ENCODE measurements around the gene ZBTB1. TPM values are rescaled to one million over a fixed set of nuclear protein-coding genes. Genes with fewer than 3 reads are reported as not detected.
"Not testable (repeated sequence)": the region's sequence is repeated elsewhere in the genome, so short reads cannot be mapped to it uniquely, and the experiment has no call there.

The ZBTB1 gene
- total RNA-seq, 3 donors from 2014 or later (not counting 1 experiment from before 2014, with no cell fraction given) = 146 to 166 (median 151) TPM

GRCh38 chr14:64562436-64562835, 57.9 kb downstream of the ZBTB1 start:
- DNase-seq = no peak
- H3K27me3 Mint-ChIP-seq (ENCODE audit: low read depth in 2 of 2) = peaks cover 0 to 2% of the 10 kb centered on the region in 2 donors
- no peaks in the 10 kb centered on the region for H3K27me3 ChIP-seq (ENCODE audit: control insufficient read depth, insufficient read depth, low read length)
- intact Hi-C loops (cut with micrococcal nuclease) = no loop called here
- TF ChIP-seq CTCF (IDR thresholded peaks at IDR 0.05) = no peak
- no peaks in the 10 kb centered on the region for H3K4me1 ChIP-seq (ENCODE audit: control insufficient read depth, insufficient read depth, low read length)
- H3K9me3 ChIP-seq (ENCODE audit: control insufficient read depth, insufficient read depth, low read length) = no peaks in the 10 kb centered on the region
- no peak overlapping the region for H3K27ac ChIP-seq (ENCODE audit: low read length)
- H3K4me1 Mint-ChIP-seq = peaks cover 0 to 6% of the 10 kb centered on the region in 2 donors
- no peaks in the 10 kb centered on the region for H3K36me3 ChIP-seq (ENCODE audit: control insufficient read depth, insufficient read depth, low read length)
- no peak overlapping the region for H3K27ac Mint-ChIP-seq
- no peak for ATAC-seq
- H3K4me3 ChIP-seq (ENCODE audit: low read length) = no peak overlapping the region
- no peaks in the 10 kb centered on the region for H3K9me3 Mint-ChIP-seq
- H3K4me3 Mint-ChIP-seq = no peak overlapping the region
- no peaks in the 10 kb centered on the region for H3K36me3 Mint-ChIP-seq

GRCh38 chr14:64563696-64564095, 59.1 kb downstream of the ZBTB1 start:
- no peaks in the 10 kb centered on the region for H3K36me3 ChIP-seq (ENCODE audit: control insufficient read depth, insufficient read depth, low read length)
- ATAC-seq (no peak), DNase-seq (no peak)
- no peaks in the 10 kb centered on the region for H3K9me3 ChIP-seq (ENCODE audit: control insufficient read depth, insufficient read depth, low read length)
- H3K27ac ChIP-seq (ENCODE audit: low read length) = no peak overlapping the region
- no peak overlapping the region for H3K4me3 ChIP-seq (ENCODE audit: low read length)
- Mint-ChIP-seq H3K27ac (no peak overlapping the region), H3K27me3 (ENCODE audit: low read depth in 2 of 2) (peaks cover 0 to 2% of the 10 kb centered on the region in 2 donors), H3K4me1 (peaks cover 0 to 6% of the 10 kb centered on the region in 2 donors), H3K36me3 (no peaks in the 10 kb centered on the region), H3K4me3 (no peak overlapping the region), H3K9me3 (no peaks in the 10 kb centered on the region)
- H3K27me3 ChIP-seq (ENCODE audit: control insufficient read depth, insufficient read depth, low read length) = no peaks in the 10 kb centered on the region
- intact Hi-C loops (cut with micrococcal nuclease) = no loop called here
- TF ChIP-seq CTCF (IDR thresholded peaks at IDR 0.05) = no peak
- 80% methylated on average over 6 of the region's 6 CpGs for WGBS (ENCODE audit: insufficient coverage)
- H3K4me1 ChIP-seq (ENCODE audit: control insufficient read depth, insufficient read depth, low read length) = no peaks in the 10 kb centered on the region

DNA sequence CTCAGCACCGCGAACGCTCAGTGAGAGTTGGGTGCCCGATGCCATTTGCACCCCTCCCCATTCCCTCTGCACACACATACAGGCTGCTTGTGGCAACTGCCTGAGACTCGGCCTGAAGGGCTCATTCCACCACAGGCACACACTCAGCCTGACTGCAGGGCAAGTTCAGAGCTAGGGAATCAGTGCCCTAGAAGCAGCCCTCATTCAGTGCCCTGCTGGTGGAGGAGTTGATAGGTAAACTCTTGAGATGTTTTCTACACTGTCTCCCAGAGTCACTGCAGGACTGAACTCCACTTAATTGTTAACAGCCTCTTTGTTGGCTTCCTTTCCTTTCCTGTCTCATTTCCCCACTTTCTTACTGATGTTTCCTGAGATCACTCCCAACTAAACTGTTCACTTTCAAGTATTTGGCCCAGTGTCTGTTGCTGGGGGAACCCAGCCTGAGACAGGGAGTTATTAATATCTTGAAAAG, 62.1 kb downstream of the ZBTB1 start:
- no peak for ATAC-seq
- no peak for TF ChIP-seq CTCF (IDR thresholded peaks at IDR 0.05)
- Histone ChIP-seq H3K36me3 (ENCODE audit: control insufficient read depth, insufficient read depth, low read length) (no peaks in the 10 kb centered on the region), H3K9me3 (ENCODE audit: control insufficient read depth, insufficient read depth, low read length) (no peaks in the 10 kb centered on the region), H3K27me3 (ENCODE audit: control insufficient read depth, insufficient read depth, low read length) (no peaks in the 10 kb centered on the region), H3K27ac (ENCODE audit: low read length) (no peak overlapping the region), H3K4me3 (ENCODE audit: low read length) (no peak overlapping the region), H3K4me1 (ENCODE audit: control insufficient read depth, insufficient read depth, low read length) (no peaks in the 10 kb centered on the region)
- Mint-ChIP-seq H3K4me3 (no peak overlapping the region), H3K27me3 (ENCODE audit: low read depth in 2 of 2) (peaks cover 0 to 2% of the 10 kb centered on the region in 2 donors), H3K36me3 (no peaks in the 10 kb centered on the region), H3K27ac (no peak overlapping the region), H3K9me3 (no peaks in the 10 kb centered on the region), H3K4me1 (no peaks in the 10 kb centered on the region)
- WGBS (ENCODE audit: insufficient coverage) = 59% methylated on average over 5 of the region's 5 CpGs
- DNase-seq = no peak
- intact Hi-C loops (cut with micrococcal nuclease) = no loop called here

DNA sequence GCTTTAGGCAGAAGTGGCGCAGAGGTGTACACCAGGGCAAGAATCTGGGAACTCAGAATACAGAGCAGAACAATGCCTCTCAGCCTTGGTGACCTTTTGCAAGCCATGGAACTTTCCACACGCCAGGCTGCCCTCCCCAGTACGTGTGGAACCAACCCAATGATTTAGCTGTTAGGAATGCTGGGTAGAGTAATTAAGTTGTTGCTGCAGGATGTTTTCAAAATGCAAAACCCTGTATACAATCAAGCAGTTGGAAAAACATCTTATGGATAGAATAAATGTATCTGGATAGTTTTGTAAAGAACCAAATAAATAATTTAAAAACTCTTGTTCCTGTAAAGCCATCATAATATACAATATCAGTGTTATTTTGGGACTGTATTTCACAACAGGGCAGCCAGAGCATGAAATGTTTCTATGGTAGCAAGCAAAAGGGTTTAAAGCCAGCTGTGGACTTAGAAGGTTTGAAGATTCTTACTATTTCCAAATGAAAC, 64.6 kb downstream of the ZBTB1 start:
- no peaks in the 10 kb centered on the region for H3K9me3 ChIP-seq (ENCODE audit: control insufficient read depth, insufficient read depth, low read length)
- 83% methylated on average over 3 of the region's 3 CpGs for WGBS (ENCODE audit: insufficient coverage)
- H3K27me3 ChIP-seq (ENCODE audit: control insufficient read depth, insufficient read depth, low read length) = no peaks in the 10 kb centered on the region
- H3K9me3 Mint-ChIP-seq = no peaks in the 10 kb centered on the region
- TF ChIP-seq CTCF (IDR thresholded peaks at IDR 0.05) = no peak
- H3K4me1 Mint-ChIP-seq = no peaks in the 10 kb centered on the region
- no peak overlapping the region for H3K27ac ChIP-seq (ENCODE audit: low read length)
- intact Hi-C loops (cut with micrococcal nuclease) = no loop called here
- H3K27ac Mint-ChIP-seq = no peak overlapping the region
- DNase-seq (no peak), ATAC-seq (no peak)
- H3K4me3 ChIP-seq (ENCODE audit: low read length) = no peak overlapping the region
- peaks cover 0 to 2% of the 10 kb centered on the region in 2 donors for H3K27me3 Mint-ChIP-seq (ENCODE audit: low read depth in 2 of 2)
- H3K4me3 Mint-ChIP-seq = no peak overlapping the region
- H3K36me3 Mint-ChIP-seq = no peaks in the 10 kb centered on the region
- H3K4me1 ChIP-seq (ENCODE audit: control insufficient read depth, insufficient read depth, low read length) = no peaks in the 10 kb centered on the region
- H3K36me3 ChIP-seq (ENCODE audit: control insufficient read depth, insufficient read depth, low read length) = no peaks in the 10 kb centered on the region

GRCh38 chr14:64569646-64570045, 65.1 kb downstream of the ZBTB1 start:
- intact Hi-C loops (cut with micrococcal nuclease); H3K27ac ChIP-seq (ENCODE audit: low read length); ATAC-seq; H3K9me3 Mint-ChIP-seq; DNase-seq; H3K36me3 ChIP-seq (ENCODE audit: control insufficient read depth, insufficient read depth, low read length); H3K27me3 Mint-ChIP-seq (ENCODE audit: low read depth in 2 of 2); H3K4me3 Mint-ChIP-seq; H3K27ac Mint-ChIP-seq; H3K4me1 ChIP-seq (ENCODE audit: control insufficient read depth, insufficient read depth, low read length); H3K4me1 Mint-ChIP-seq; H3K36me3 Mint-ChIP-seq; H3K27me3 ChIP-seq (ENCODE audit: control insufficient read depth, insufficient read depth, low read length); H3K4me3 ChIP-seq (ENCODE audit: low read length); H3K9me3 ChIP-seq (ENCODE audit: control insufficient read depth, insufficient read depth, low read length): not testable (repeated sequence)
- WGBS (ENCODE audit: insufficient coverage) = 96% methylated on average over 6 of the region's 7 CpGs
